Left lung (tissue), 10 donors: ENCODE measurements around the gene ARSB. TPM values are rescaled to one million over a fixed set of nuclear protein-coding genes. Genes with fewer than 3 reads are reported as not detected.

Source experiments
- ATAC-seq: fragments of 200-7000 bp; cut with Tn5 transposase; one replicate; pipeline ENCODE4 v1.9.1; 2020; ENCODE audit warnings: moderate library complexity
- DNase-seq, 4 donors: peaks; one replicate each; pipeline ENCODE4 v3.0.0-alpha.2; 2013 to 2020
- H3K27ac ChIP-seq, 2 donors: fragments of 200-600 bp; sonication (generic) in 1 of 2; one replicate each; pipeline versions ENCODE4 v1.5.0 to v1.8.0; 2020 to 2021
- H3K27me3 ChIP-seq, 2 donors: fragments of 200-600 bp; sonication (generic) in 1 of 2; one replicate each; pipeline versions ENCODE4 v1.5.0 to v1.8.0; 2020 to 2021
- H3K36me3 ChIP-seq, 2 donors: fragments of 200-600 bp; sonication (generic) in 1 of 2; one replicate each; pipeline versions ENCODE4 v1.5.0 to v1.8.0; 2020 to 2021
- H3K4me1 ChIP-seq, 2 donors: fragments of 200-600 bp; one replicate each; pipeline ENCODE4 v1.8.0; 2021
- H3K4me3 ChIP-seq, 2 donors: fragments of 200-600 bp; sonication (generic) in 1 of 2; one replicate each; pipeline versions ENCODE4 v1.5.0 to v1.8.0; 2020 to 2021; ENCODE audit warnings: mild to moderate bottlenecking in 1 of 2
- H3K9me3 ChIP-seq, 2 donors: fragments of 200-600 bp; sonication (generic) in 1 of 2; one replicate each; pipeline versions ENCODE4 v1.5.0 to v1.8.0; 2020 to 2021
- intact Hi-C, 2 donors: fragments of 100-400 bp; cut with DNase I; formaldehyde crosslinking; loops; one replicate each; pipeline versions ENCODE4 v1.11.2 to v1.14.2; 2022
- polyA plus RNA-seq, 6 donors: library from polyadenylated mRNA; unstranded; fragments of 120-200 nt; gene quantifications; one replicate each; pipeline ENCODE4 v1.2.1, GENCODE V29; 2013; ENCODE audit not compliant: insufficient read length in 6 of 6
- total RNA-seq, 2 donors: library from RNA; stranded (reverse); fragmentation: NEBNext Ultra II Directional; extraction: Animal tissue kit (Norgen Biotek cat#: 25700); gene quantifications; one replicate each; pipeline ENCODE4 v1.2.1, GENCODE V29; 2021
- TF ChIP-seq, protein P1 (sequence below), 2 donors: fragments of 200-600 bp; sonication (generic) in 1 of 2; IDR thresholded peaks; one replicate each; pipeline versions ENCODE4 v1.5.0 to v1.8.0; 2021; ENCODE audit warnings: antibody characterized with exemption in 2 of 2
- donor health status: DM: no; HTN: yes; CAD: no.
- donor health status: DM: no; HTN: no; CAD: no.

Gene ARSB
- total and polyA plus RNA-seq, 8 donors, result 13.2 to 26.0 (median 16.8) TPM

GRCh38 chr5:79008362-79008761, 23.3 kb upstream of the ARSB start:
- intact Hi-C loops, result no loop called here
- H3K4me3 ChIP-seq, result no peak overlapping the region

DNA sequence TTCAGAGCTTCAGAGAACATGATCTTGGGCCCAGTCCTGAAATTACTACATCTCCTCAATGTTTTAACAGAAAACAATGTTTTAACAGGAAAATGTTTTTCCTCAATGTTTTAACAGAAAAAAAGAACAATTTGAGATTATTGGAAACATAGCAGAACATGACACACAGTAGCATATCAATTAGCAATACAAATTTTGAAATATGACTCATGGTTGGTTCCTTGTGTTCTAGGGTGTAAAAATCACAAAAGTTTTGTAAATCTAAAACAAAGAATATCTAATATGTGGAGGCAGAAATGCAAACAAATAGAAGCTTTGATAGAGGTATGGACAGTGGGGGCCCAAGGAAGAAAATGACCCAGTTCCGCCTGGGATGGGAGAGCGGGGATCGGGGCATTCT, 22.8 kb upstream of the ARSB start:
- peaks cover 0 to 4% of the 10 kb centered on the region in 2 donors for H3K9me3 ChIP-seq
- intact Hi-C loops, result no loop called here
- H3K27ac ChIP-seq, result no peak overlapping the region
- H3K36me3 ChIP-seq, result no peaks in the 10 kb centered on the region
- H3K4me1 ChIP-seq, result no peaks in the 10 kb centered on the region
- DNase-seq (no peak), ATAC-seq (no peak)
- no peaks in the 10 kb centered on the region for H3K27me3 ChIP-seq
- TF ChIP-seq, protein P1, sequence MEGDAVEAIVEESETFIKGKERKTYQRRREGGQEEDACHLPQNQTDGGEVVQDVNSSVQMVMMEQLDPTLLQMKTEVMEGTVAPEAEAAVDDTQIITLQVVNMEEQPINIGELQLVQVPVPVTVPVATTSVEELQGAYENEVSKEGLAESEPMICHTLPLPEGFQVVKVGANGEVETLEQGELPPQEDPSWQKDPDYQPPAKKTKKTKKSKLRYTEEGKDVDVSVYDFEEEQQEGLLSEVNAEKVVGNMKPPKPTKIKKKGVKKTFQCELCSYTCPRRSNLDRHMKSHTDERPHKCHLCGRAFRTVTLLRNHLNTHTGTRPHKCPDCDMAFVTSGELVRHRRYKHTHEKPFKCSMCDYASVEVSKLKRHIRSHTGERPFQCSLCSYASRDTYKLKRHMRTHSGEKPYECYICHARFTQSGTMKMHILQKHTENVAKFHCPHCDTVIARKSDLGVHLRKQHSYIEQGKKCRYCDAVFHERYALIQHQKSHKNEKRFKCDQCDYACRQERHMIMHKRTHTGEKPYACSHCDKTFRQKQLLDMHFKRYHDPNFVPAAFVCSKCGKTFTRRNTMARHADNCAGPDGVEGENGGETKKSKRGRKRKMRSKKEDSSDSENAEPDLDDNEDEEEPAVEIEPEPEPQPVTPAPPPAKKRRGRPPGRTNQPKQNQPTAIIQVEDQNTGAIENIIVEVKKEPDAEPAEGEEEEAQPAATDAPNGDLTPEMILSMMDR (IDR thresholded peaks at IDR 0.05), result no peak
- no peak overlapping the region for H3K4me3 ChIP-seq

More at GRCh38 chr5:79008362-79008761, 23.3 kb upstream of the ARSB start:
- no peaks in the 10 kb centered on the region for H3K27me3 ChIP-seq
- TF ChIP-seq, protein P1 (IDR thresholded peaks at IDR 0.05), result no peak
- peaks cover 0 to 8% of the 10 kb centered on the region in 2 donors for H3K9me3 ChIP-seq
- no peak for ATAC-seq
- no peaks in the 10 kb centered on the region for H3K4me1 ChIP-seq
- no peak for DNase-seq
- H3K36me3 ChIP-seq, result no peaks in the 10 kb centered on the region
- H3K27ac ChIP-seq, result no peak overlapping the region

DNA sequence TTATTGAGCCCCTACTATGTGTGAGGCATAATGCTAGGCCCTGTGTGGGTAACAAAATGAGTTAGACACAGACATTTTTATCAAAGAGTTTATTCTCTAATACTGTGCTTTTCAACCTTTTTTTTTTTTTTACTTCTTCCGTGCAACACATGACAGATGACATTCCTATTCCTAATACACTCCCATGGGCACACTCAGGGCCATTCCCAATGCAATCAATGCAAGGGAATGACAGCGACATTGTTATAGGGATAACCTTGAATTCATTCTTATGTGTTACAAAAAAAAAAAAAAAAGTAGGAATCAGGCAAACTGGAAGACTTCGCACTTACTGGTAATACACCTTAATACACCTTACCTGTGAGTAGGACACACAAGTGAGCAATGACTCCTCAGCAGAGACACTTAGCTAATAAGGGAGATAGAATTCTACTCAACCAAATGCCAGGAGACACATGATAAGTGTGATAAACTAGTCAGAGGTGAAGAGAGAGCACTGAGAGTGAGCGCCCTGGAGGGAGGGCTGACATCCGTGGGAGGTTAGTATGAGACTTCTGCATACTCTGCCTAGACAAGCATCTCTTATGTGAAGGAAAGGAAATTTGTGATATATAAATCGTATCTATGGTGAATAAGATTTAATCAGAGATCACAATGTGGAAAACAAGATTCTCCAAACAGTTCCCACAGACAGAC, 21.0 kb upstream of the ARSB start:
- ATAC-seq (no peak), DNase-seq (no peak)
- Histone ChIP-seq H3K9me3 (no peaks in the 10 kb centered on the region), H3K4me1 (no peaks in the 10 kb centered on the region), H3K27ac (no peak overlapping the region), H3K4me3 (no peak overlapping the region), H3K27me3 (no peaks in the 10 kb centered on the region), H3K36me3 (no peaks in the 10 kb centered on the region)
- TF ChIP-seq, protein P1 (IDR thresholded peaks at IDR 0.05), result no peak
- intact Hi-C loops, result no loop called here

DNA sequence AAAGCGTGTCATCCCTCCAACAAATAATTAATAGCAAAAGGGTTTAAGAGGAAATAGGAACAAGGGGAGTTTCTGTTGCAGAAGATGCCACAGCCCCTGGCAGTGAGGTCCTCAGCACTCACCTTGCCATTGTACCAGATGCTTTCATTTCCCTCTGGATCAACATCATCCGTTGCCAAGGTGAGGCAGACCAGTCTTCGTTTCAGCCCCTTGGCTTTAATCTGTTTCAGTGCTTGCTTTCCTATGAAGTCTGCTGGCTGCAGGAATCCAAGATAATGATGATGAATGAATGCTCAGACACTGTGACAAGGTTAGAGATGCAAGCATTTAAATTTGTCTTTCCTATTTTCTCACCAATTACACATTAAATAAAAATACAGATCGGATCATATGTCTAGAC, 20.0 kb upstream of the ARSB start:
- Histone ChIP-seq H3K4me3 (no peak overlapping the region), H3K9me3 (no peaks in the 10 kb centered on the region), H3K36me3 (no peaks in the 10 kb centered on the region), H3K27me3 (no peaks in the 10 kb centered on the region), H3K4me1 (no peaks in the 10 kb centered on the region), H3K27ac (no peak overlapping the region)
- TF ChIP-seq, protein P1 (IDR thresholded peaks at IDR 0.05), result no peak
- ATAC-seq, result no peak
- intact Hi-C loops, result no loop called here
- DNase-seq, result no peak

DNA sequence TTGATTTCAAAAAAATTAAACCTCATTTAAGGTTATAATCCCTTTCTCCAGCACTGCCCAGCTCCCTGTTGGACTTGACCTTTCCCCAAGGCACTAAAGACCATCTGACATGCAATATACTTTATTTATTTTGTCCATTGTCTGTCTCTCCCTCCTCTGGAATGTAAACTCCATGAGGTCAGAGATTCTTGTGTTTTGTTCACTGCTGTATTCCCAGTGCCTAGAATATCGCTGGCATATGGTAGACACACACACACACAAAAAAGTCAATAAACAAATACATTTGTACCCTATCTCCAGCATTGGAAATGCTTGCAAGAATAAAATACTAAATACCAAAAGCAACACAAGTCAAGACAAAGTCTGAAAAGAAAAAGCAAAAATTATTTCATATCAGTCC, 17.3 kb upstream of the ARSB start:
- Histone ChIP-seq H3K36me3 (no peaks in the 10 kb centered on the region), H3K9me3 (no peaks in the 10 kb centered on the region), H3K4me3 (no peak overlapping the region), H3K27me3 (no peaks in the 10 kb centered on the region), H3K27ac (no peak overlapping the region), H3K4me1 (no peaks in the 10 kb centered on the region)
- ATAC-seq, result no peak
- DNase-seq, result no peak
- intact Hi-C loops, result no loop called here
- TF ChIP-seq, protein P1 (IDR thresholded peaks at IDR 0.05), result no peak
